IMR-90 (cell line): ENCODE results near the gene CMAS. TPM values are rescaled to one million over a fixed set of nuclear protein-coding genes. Genes with fewer than 3 reads are reported as not detected.
A peak's percentile ranks its signal among the peaks of the same experiment; 100 is the strongest.

Source experiments
- ATAC-seq: fragments of 200-7000 bp; cut with Tn5 transposase; 2 replicates; pipeline ENCODE4 v1.9.1; 2020; ENCODE audit warnings: low read depth, mild to moderate bottlenecking, moderate library complexity
- BruUV-seq: library from RNA; stranded (reverse); fragments of 400-500 nt; replicated peaks from 2 replicates; lab custom pipeline; 2021; lab: Mats Ljungman, UMichigan
- CTCF ChIA-PET: fragments of 300-600 bp; formaldehyde crosslinking; extraction: SDS; loops from one replicate; lab custom pipeline; 2021; ENCODE audit warnings: antibody characterized with exemption; lab: Yijun Ruan, JAX
- POLR2A ChIA-PET: fragments of 300-600 bp; sonication (Branson Sonifier 250); formaldehyde crosslinking; loops from one replicate; lab custom pipeline; 2022; ENCODE audit warnings: antibody characterized with exemption; ENCODE audit not compliant: unreplicated experiment; lab: Charles Lee
- DNase-seq: peaks from one replicate; pipeline ENCODE4 v3.0.0; 2013
- H2AFZ ChIP-seq: replicated peaks from 2 replicates; pipeline ENCODE3; 2013; ENCODE audit warnings: low read length, mild to moderate bottlenecking; ENCODE audit not compliant: poor library complexity
- H2AK5ac ChIP-seq: 2 replicates; pipeline ENCODE4 v1.6.1; 2013; ENCODE audit warnings: low read depth, low read length, inconsistent platforms
- H2AK9ac ChIP-seq: replicated peaks from 2 replicates; pipeline ENCODE3; 2013; ENCODE audit warnings: mild to moderate bottlenecking, low read depth, low read length, moderate library complexity; ENCODE audit not compliant: poor library complexity
- H2BK120ac ChIP-seq: 2 replicates; pipeline ENCODE4 v1.6.1; 2013; ENCODE audit warnings: low read depth, low read length, inconsistent platforms
- H2BK15ac ChIP-seq: 3 replicates; pipeline ENCODE4 v1.6.1; 2013; ENCODE audit warnings: low read depth, low read length, inconsistent platforms
- H2BK20ac ChIP-seq: 2 replicates; pipeline ENCODE4 v1.6.1; 2013; ENCODE audit warnings: low read depth, mild to moderate bottlenecking, inconsistent platforms, low read length, moderate library complexity
- H2BK5ac ChIP-seq: 2 replicates; pipeline ENCODE4 v1.6.1; 2013; ENCODE audit warnings: mild to moderate bottlenecking, low read depth, low read length, inconsistent platforms; ENCODE audit not compliant: poor library complexity, severe bottlenecking
- H3K14ac ChIP-seq: replicated peaks from 2 replicates; pipeline ENCODE4 v1.6.1; 2013; ENCODE audit warnings: low read depth, low read length, inconsistent platforms
- H3K18ac ChIP-seq: 2 replicates; pipeline ENCODE4 v1.6.1; 2013; ENCODE audit warnings: low read depth, low read length, control low read depth
- H3K23ac ChIP-seq: 2 replicates; pipeline ENCODE4 v1.6.1; 2013; ENCODE audit warnings: low read depth, low read length, inconsistent platforms
- H3K27ac ChIP-seq: 2 replicates; pipeline ENCODE4 v1.5.1; 2013; ENCODE audit warnings: mild to moderate bottlenecking, control low read depth, low read length; ENCODE audit not compliant: insufficient read depth
- H3K27me3 ChIP-seq: 2 replicates; pipeline ENCODE4 v1.6.1; 2013; ENCODE audit warnings: low read length; ENCODE audit not compliant: control insufficient read depth, insufficient read depth
- H3K36me3 ChIP-seq: 2 replicates; pipeline ENCODE4 v1.6.1; 2013; ENCODE audit warnings: low read length, mixed read lengths; ENCODE audit not compliant: control insufficient read depth, insufficient read depth
- H3K4ac ChIP-seq: 2 replicates; pipeline ENCODE4 v1.6.1; 2013; ENCODE audit warnings: low read depth, low read length, inconsistent platforms
- H3K4me1 ChIP-seq: 2 replicates; pipeline ENCODE4 v1.6.1; 2013; ENCODE audit warnings: low read length, mixed read lengths; ENCODE audit not compliant: control insufficient read depth, insufficient read depth
- H3K4me2 ChIP-seq: 2 replicates; pipeline ENCODE4 v1.6.1; 2013; ENCODE audit warnings: low read depth, mild to moderate bottlenecking, control low read depth, low read length, moderate library complexity
- H3K4me3 ChIP-seq: 2 replicates; pipeline ENCODE4 v1.5.1; 2013; ENCODE audit warnings: low read depth, mild to moderate bottlenecking, control low read depth, low read length, moderate library complexity; ENCODE audit not compliant: insufficient read depth
- H3K56ac ChIP-seq: 2 replicates; pipeline ENCODE4 v1.6.1; 2013; ENCODE audit warnings: low read length, inconsistent platforms; ENCODE audit not compliant: insufficient read depth; ENCODE audit errors: extremely low read depth
- H3K79me1 ChIP-seq, 2 experiments: 2 replicates each; pipeline ENCODE4 v1.6.1; 2013; ENCODE audit warnings: low read length in 2 of 2, inconsistent platforms in 1 of 2, low read depth in 1 of 2
- H3K9ac ChIP-seq: 2 replicates; pipeline ENCODE4 v1.6.1; 2013; ENCODE audit warnings: low read depth, low read length, control low read depth
- H3K9me1 ChIP-seq: 2 replicates; pipeline ENCODE4 v1.6.1; 2013; ENCODE audit warnings: low read length, inconsistent platforms; ENCODE audit not compliant: insufficient read depth
- H3K9me3 ChIP-seq: 2 replicates; pipeline ENCODE4 v1.6.1; 2013; ENCODE audit warnings: low read length; ENCODE audit not compliant: control insufficient read depth, insufficient read depth
- H4K20me1 ChIP-seq: 2 replicates; pipeline ENCODE4 v1.6.1; 2013; ENCODE audit warnings: low read length, inconsistent platforms; ENCODE audit not compliant: insufficient read depth
- H4K5ac ChIP-seq: 2 replicates; pipeline ENCODE4 v1.6.1; 2013; ENCODE audit warnings: mild to moderate bottlenecking, low read depth, low read length, control low read depth
- H4K8ac ChIP-seq, 2 experiments: 2 replicates each; pipeline ENCODE4 v1.6.1; 2013; ENCODE audit warnings: low read depth in 2 of 2, low read length in 2 of 2, control low read depth in 1 of 2, inconsistent platforms in 1 of 2
- H4K91ac ChIP-seq: 2 replicates; pipeline ENCODE4 v1.6.1; 2013; ENCODE audit warnings: low read depth, low read length, inconsistent platforms; ENCODE audit not compliant: insufficient read depth
- BHLHE40 ChIP-seq: fragments of 150-350 bp; IDR thresholded peaks from 2 replicates; pipeline ENCODE4 v1.6.1; 2016; ENCODE audit warnings: mild to moderate bottlenecking, low read depth, low read length
- FOS ChIP-seq: fragments of 150-350 bp; IDR thresholded peaks from 2 replicates; pipeline ENCODE4 v1.6.1; 2016; ENCODE audit warnings: low read depth, low read length
- MAFK ChIP-seq: IDR thresholded peaks from 2 replicates; pipeline ENCODE4 v1.6.1; 2012; ENCODE audit warnings: low read depth, low read length, improper control_type of control experiment
- MAZ ChIP-seq: IDR thresholded peaks from 2 replicates; pipeline ENCODE4 v1.6.1; 2012; ENCODE audit warnings: low read depth, mild to moderate bottlenecking, low read length, improper control_type of control experiment, moderate library complexity, borderline replicate concordance
- MXI1 ChIP-seq: IDR thresholded peaks from 2 replicates; pipeline ENCODE4 v1.6.1; 2012; ENCODE audit warnings: low read depth, mild to moderate bottlenecking, low read length, moderate library complexity, borderline replicate concordance
- NFE2L2 ChIP-seq: fragments of 150-350 bp; IDR thresholded peaks from 2 replicates; pipeline ENCODE4 v1.6.1; 2016; ENCODE audit warnings: low read depth, mild to moderate bottlenecking, low read length
- SMC3 ChIP-seq: fragments of 150-350 bp; IDR thresholded peaks from 2 replicates; pipeline ENCODE4 v1.6.1; 2016; ENCODE audit warnings: low read depth, mild to moderate bottlenecking, antibody characterized with exemption, low read length, moderate library complexity
- WGBS, 2 experiments: methylation state at CpG; one replicate each; pipeline versions ENCODE4 v1.1.5 to v1.1.7; 2013; ENCODE audit warnings: missing lambda C conversion rate in 2 of 2; ENCODE audit not compliant: insufficient read length in 1 of 2; ENCODE audit errors: extremely low coverage in 2 of 2; 5-methylcytosine and 5-hydroxymethylcytosine counted together
- dilution Hi-C: fragments of 300-500 bp; cut with HindIII; formaldehyde crosslinking; loops from one replicate; pipeline ENCODE4 v1.14.3; 2018; ENCODE audit warnings: low sequenced_read_pairs; ENCODE audit not compliant: unreplicated experiment
- in situ Hi-C: fragments of 300-500 bp; cut with MboI; formaldehyde crosslinking; loops from 3 replicates; pipeline ENCODE4 v1.14.3; 2019; ENCODE audit warnings: low sequenced_read_pairs, inconsistent platforms, mixed read lengths
- intact Hi-C: fragments of 100-400 bp; cut with micrococcal nuclease; formaldehyde crosslinking; loops from 2 replicates; pipeline ENCODE4 v1.10.0; 2022
- polyA plus RNA-seq, 3 experiments: library from polyadenylated mRNA; depleted of rRNA; stranded (reverse); fragments of >200 nt; gene quantifications; 2 replicates each; pipeline ENCODE4 v1.2.3, GENCODE V29; 2012; ENCODE audit warnings: low replicate concordance in 1 of 3
- total RNA-seq: library from RNA; depleted of rRNA; stranded (reverse); fragments of >200 nt; gene quantifications from 2 replicates; pipeline ENCODE4 v1.2.3, GENCODE V29; 2012

The CMAS gene
- total and polyA plus RNA-seq, 2 of the 4 experiments (the other 2 are of a cell fraction) = 9.5 to 26.8 TPM

DNA sequence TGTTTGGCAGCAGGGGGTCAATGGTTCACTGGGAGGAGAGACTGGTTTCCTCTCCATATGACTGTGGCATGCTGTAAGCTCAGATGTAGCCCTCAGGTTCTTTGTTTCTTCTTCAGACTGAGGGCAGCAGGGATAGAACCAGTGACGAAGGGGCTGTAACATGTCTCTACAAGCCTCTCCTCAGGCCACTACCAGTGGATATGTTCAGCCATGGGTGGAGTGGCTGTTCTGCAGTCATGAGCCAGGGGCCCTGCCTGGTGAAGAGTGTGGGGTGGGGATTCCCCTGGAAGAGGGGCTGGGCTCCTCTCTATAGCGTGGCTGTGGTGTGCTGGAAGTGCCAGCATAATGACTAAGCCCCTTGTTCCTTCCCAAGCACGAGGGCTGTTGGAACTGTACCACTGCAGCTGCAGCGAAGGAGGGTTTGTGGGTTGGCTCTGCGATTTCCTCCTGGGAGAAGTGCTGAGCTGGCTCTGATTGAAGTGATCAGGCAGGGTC, 55.8 kb downstream of the CMAS start:
- Histone ChIP-seq H3K9me3 (no peaks in the 10 kb centered on the region), H3K4me3 (no peak overlapping the region), H4K91ac (no peak overlapping the region), H2BK120ac (peak overlapping the region; percentile 19), H4K20me1 (no peaks in the 10 kb centered on the region), H3K4me1 (peaks cover 8% of the 10 kb centered on the region), H4K5ac (peak overlapping the region; percentile 61), H3K27me3 (no peaks in the 10 kb centered on the region; the same call in 1 of the 2 replicates), H2AFZ (peak overlapping the region; percentile 84), H3K36me3 (no peaks in the 10 kb centered on the region), H2BK15ac (no peak overlapping the region; the same call in 2 of the 3 replicates), H3K9ac (no peak overlapping the region), H3K9me1 (no peaks in the 10 kb centered on the region), H3K18ac (peak overlapping the region; percentile 57), H3K56ac (no peak overlapping the region), H2AK5ac (no peak overlapping the region; the same call in 1 of the 2 replicates), H2BK5ac (no peak overlapping the region), H2BK20ac (0 out of 2 replicates have a peak overlapping the region, but pooled peaks have one; percentile 34), H4K8ac (0 out of 4 replicates have a peak overlapping the region, but pooled peaks of 1 of the 2 experiments have one; percentile 38), H3K23ac (no peak overlapping the region), H2AK9ac (peak overlapping the region; percentile 22), H3K79me1 (no peaks in the 10 kb centered on the region), H3K4ac (peak overlapping the region; percentile 36), H3K14ac (peak overlapping the region; percentile 31; the same call in 1 of the 2 replicates), H3K27ac (no peak overlapping the region), H3K4me2 (no peak overlapping the region)
- ATAC-seq (peak; percentile 87), DNase-seq (peak; percentile 89)
- ChIA-PET CTCF (interaction anchor here (2.1 to 2.2 kb wide), 2 partner anchors 19 to 234 kb away, joined by 6 to 11 read pairs; no protein-coding TSS in a partner anchor), POLR2A (no interaction called here)
- no CpG with 5 or more reads among the region's 5 CpGs for WGBS, 2 experiments
- intact Hi-C loops (loop anchor here (1.0 kb wide), 2 partner anchors 234 to 342 kb away; no protein-coding TSS in a partner anchor), in situ Hi-C loops (no loop called here), dilution Hi-C loops (no loop called here)
- peak; percentile 54; the same call in 1 of the 2 replicates for TF ChIP-seq MAZ
- TF ChIP-seq BHLHE40 = peak; percentile 95
- TF ChIP-seq SMC3 = no peak
- TF ChIP-seq NFE2L2 = no peak
- peak; percentile 55 for TF ChIP-seq FOS
- peak; percentile 71 for TF ChIP-seq MAFK
- peak; percentile 32; the same call in 1 of the 2 replicates for TF ChIP-seq MXI1
- BruUV-seq = no TSS peak
